PFSK-1 (cell line): ENCODE data around the gene PRKN.

Experiments
- POLR2AphosphoS5 ChIP-seq: IDR thresholded peaks from 2 replicates; pipeline ENCODE4 v1.6.1; 2012; ENCODE audit warnings: low read depth, mild to moderate bottlenecking, control low read depth, low read length, moderate library complexity
- REST ChIP-seq, 2 experiments: IDR thresholded peaks; 2 replicates each; pipeline versions ENCODE4 v1.6.1 to v1.8.0; 2011 to 2012; ENCODE audit warnings: low read depth in 2 of 2, low read length in 2 of 2, control low read depth in 1 of 2, inconsistent platforms in 1 of 2, mild to moderate bottlenecking in 1 of 2, moderate library complexity in 1 of 2; ENCODE audit not compliant: insufficient read depth in 1 of 2
- SIN3A ChIP-seq: IDR thresholded peaks from 2 replicates; pipeline ENCODE4 v1.6.1; 2012; ENCODE audit warnings: mild to moderate bottlenecking, low read length, moderate library complexity, borderline replicate concordance; ENCODE audit not compliant: insufficient read depth
- TAF1 ChIP-seq: IDR thresholded peaks from 2 replicates; pipeline ENCODE4 v1.6.1; 2012; ENCODE audit warnings: low read length, control low read depth, borderline replicate concordance; ENCODE audit not compliant: insufficient read depth

- TF ChIP-seq POLR2AphosphoS5 (no peak), TAF1 (no peak), REST (IDR thresholded peaks at IDR 0.05; ENCODE audit: insufficient read depth in 1 of 2, low read depth in 2 of 2, low read length in 2 of 2) (no peak), SIN3A (no peak)
These were observed 924.4 kb downstream of the PRKN start for GRCh38 chr6:161803131-161803530.
